IMR-90 (cell line): Measurements from ENCODE around the gene CDC37L1.

ENCODE experiments used
- BHLHE40 ChIP-seq: fragments of 150-350 bp; IDR thresholded peaks from 2 replicates; pipeline ENCODE4 v1.6.1; 2016; ENCODE audit warnings: mild to moderate bottlenecking, low read depth, low read length
- CEBPB ChIP-seq: IDR thresholded peaks from 2 replicates; pipeline ENCODE4 v1.6.1; 2012; ENCODE audit warnings: low read depth, low read length, improper control_type of control experiment
- CHD1 ChIP-seq: IDR thresholded peaks from 2 replicates; pipeline ENCODE4 v1.6.1; 2012; ENCODE audit warnings: low read depth, low read length, improper control_type of control experiment
- ELK1 ChIP-seq: fragments of 150-350 bp; IDR thresholded peaks from 2 replicates; pipeline ENCODE4 v1.6.1; 2016; ENCODE audit warnings: low read depth, mild to moderate bottlenecking, low read length, moderate library complexity, borderline replicate concordance
- FOS ChIP-seq: fragments of 150-350 bp; IDR thresholded peaks from 2 replicates; pipeline ENCODE4 v1.6.1; 2016; ENCODE audit warnings: low read depth, low read length
- MAFK ChIP-seq: IDR thresholded peaks from 2 replicates; pipeline ENCODE4 v1.6.1; 2012; ENCODE audit warnings: low read depth, low read length, improper control_type of control experiment
- MXI1 ChIP-seq: IDR thresholded peaks from 2 replicates; pipeline ENCODE4 v1.6.1; 2012; ENCODE audit warnings: low read depth, mild to moderate bottlenecking, low read length, moderate library complexity, borderline replicate concordance
- NFE2L2 ChIP-seq: fragments of 150-350 bp; IDR thresholded peaks from 2 replicates; pipeline ENCODE4 v1.6.1; 2016; ENCODE audit warnings: low read depth, mild to moderate bottlenecking, low read length
- POLR2A ChIP-seq: IDR thresholded peaks from 2 replicates; pipeline ENCODE4 v1.6.1; 2012; ENCODE audit warnings: mild to moderate bottlenecking, low read depth, low read length
- RAD21 ChIP-seq: IDR thresholded peaks from 2 replicates; pipeline ENCODE4 v1.6.1; 2012; ENCODE audit warnings: low read length, improper control_type of control experiment
- RFX5 ChIP-seq: IDR thresholded peaks from 2 replicates; pipeline ENCODE4 v1.8.0; 2012; ENCODE audit warnings: low read depth, mild to moderate bottlenecking, low read length, moderate library complexity
- SMC3 ChIP-seq: fragments of 150-350 bp; IDR thresholded peaks from 2 replicates; pipeline ENCODE4 v1.6.1; 2016; ENCODE audit warnings: low read depth, mild to moderate bottlenecking, antibody characterized with exemption, low read length, moderate library complexity
- USF2 ChIP-seq: fragments of 150-350 bp; IDR thresholded peaks from 2 replicates; pipeline ENCODE4 v1.6.1; 2017; ENCODE audit warnings: mild to moderate bottlenecking, antibody characterized with exemption, low read length, low read depth
- TF ChIP-seq, protein P1 (sequence below): conservative IDR thresholded peaks from 2 replicates; pipeline ENCODE4 v1.5.1; 2012; ENCODE audit warnings: mild to moderate bottlenecking, low read depth, low read length, improper control_type of control experiment

- no peak for TF ChIP-seq POLR2A
- TF ChIP-seq, protein P1, sequence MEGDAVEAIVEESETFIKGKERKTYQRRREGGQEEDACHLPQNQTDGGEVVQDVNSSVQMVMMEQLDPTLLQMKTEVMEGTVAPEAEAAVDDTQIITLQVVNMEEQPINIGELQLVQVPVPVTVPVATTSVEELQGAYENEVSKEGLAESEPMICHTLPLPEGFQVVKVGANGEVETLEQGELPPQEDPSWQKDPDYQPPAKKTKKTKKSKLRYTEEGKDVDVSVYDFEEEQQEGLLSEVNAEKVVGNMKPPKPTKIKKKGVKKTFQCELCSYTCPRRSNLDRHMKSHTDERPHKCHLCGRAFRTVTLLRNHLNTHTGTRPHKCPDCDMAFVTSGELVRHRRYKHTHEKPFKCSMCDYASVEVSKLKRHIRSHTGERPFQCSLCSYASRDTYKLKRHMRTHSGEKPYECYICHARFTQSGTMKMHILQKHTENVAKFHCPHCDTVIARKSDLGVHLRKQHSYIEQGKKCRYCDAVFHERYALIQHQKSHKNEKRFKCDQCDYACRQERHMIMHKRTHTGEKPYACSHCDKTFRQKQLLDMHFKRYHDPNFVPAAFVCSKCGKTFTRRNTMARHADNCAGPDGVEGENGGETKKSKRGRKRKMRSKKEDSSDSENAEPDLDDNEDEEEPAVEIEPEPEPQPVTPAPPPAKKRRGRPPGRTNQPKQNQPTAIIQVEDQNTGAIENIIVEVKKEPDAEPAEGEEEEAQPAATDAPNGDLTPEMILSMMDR, result no peak
- no peak for TF ChIP-seq SMC3
- no peak for TF ChIP-seq BHLHE40
- TF ChIP-seq USF2, result no peak
- TF ChIP-seq RFX5, result no peak
- no peak for TF ChIP-seq FOS
- no peak for TF ChIP-seq NFE2L2
- TF ChIP-seq MAFK, result no peak
- no peak for TF ChIP-seq RAD21
- TF ChIP-seq CHD1, result no peak
- TF ChIP-seq ELK1, result no peak
- TF ChIP-seq CEBPB, result no peak
- no peak for TF ChIP-seq MXI1
Measured at GRCh38 chr9:4668604-4669003, 10.8 kb upstream of the CDC37L1 start.
